Central memory CD4-positive, alpha-beta T cell (primary cell): ENCODE measurements around the gene GAMT.
"Not testable (repeated sequence)": the region's sequence is repeated elsewhere in the genome, so short reads cannot be mapped to it uniquely, and the experiment has no call there.

Experiments
- DNase-seq: peaks from one replicate; pipeline ENCODE4 v3.0.0; 2022

The GAMT gene

GRCh38 chr19:1433119-1434039, 32.0 kb upstream of the GAMT start:
- DNase-seq = no peak

- DNase-seq = no peak
Observed at GRCh38 chr19:1432507-1432887, 31.2 kb upstream of the GAMT start.

DNA sequence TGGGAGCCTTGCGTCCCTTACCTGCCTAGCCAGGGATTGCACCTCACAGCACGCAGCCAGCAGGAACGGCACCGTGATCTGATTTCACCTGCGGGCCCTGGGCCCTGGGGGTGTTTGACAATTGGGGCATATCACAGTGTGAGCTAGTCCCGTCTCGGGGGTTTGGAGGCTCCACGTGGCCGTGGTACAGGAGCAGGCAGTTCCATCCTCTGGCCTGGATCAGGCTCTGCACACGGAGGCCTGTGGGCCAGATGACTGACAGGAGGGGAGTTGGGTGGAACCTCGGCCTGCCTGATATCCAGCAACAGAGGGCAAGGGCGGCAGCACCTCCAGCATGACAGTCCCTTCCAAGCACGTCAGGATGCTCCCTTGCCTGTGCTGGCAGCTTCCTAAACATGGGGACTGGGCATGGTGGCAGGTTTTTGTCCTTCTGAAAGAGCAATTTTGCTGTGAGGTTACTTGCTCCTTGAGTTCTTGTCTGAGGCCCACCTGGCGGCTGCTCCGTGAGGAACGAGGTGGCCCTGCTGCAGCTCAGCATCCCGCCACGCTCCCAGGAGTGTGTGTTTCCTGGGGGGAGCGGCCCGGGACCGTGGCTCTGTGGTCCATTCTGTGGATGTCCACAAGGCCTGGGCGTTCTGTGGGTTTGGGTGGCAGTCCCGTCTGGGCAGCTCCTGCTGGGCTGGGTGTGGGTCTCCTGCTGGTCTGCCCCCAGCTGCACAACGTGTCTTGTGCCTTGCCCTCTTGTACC, 30.6 kb upstream of the GAMT start:
- no peak for DNase-seq

- DNase-seq = no peak
Observed at GRCh38 chr19:1430246-1430645, 28.9 kb upstream of the GAMT start.

GRCh38 chr19:1429750-1430149, 28.4 kb upstream of the GAMT start:
- DNase-seq = no peak

DNA sequence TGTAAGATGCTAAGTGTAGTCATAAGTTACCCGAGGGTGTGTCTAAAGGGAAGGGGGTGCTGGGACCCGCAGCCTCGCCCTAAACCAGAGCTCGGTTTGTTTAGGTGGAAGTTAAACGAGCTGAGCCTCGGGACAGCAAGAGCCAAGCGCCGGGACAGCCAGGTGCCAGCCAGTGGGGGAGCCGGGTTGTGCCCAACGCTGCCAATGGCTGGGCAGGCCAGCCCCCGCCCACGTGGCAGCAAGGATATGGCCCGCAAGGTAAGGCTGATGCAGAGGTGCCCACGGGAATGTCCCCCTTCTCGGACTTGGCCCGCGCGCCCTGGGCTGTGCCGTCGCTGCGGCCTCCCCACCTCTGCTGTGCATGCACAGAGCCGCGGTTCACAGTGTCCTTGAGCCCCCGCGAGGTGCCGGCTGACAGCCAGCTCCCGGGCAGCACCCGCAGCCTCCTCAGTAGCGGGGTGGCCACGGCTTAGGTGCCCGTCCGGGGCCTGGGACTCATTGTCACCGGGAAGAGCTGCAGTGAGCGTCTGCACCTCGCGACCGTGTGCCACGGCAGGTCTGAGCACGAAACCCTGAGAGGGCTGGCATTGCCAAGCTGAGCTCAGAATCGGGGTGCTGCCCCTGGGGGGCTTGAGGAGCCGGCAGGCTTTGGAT, 27.5 kb upstream of the GAMT start:
- no peak for DNase-seq

DNA sequence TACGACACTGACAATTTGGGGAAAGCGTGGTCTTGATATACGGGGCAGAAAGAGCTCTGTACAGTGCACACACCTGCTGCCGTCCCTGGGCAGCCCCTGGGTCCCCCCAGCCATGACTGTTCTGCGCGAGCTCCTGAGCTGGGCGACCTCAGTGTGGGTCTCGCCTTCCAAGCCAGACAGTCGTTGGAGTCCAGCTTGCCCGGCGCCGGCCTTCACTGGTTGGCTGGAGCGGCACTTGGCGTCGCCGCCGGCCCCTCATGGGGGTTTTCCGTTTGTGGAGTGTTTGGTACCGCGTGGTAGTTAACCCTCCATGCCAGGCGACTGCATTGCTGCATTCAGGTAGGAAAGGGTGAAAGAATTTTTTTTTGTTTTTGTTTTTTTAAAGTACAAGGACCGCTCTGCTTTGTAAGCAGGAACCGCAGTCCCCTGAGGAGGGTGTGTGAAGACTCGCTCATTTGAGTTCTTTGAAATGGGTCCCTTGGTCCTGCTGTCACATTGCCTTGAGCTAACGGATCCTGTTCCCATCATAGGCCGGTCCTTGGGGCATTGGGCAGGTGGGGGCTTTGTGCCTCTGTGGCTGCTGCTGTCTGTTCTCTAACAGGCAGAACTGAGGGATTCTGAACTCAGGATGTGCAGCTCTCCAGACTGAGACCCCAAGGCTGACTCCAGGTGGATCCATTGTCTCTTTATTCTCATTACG, 26.0 kb upstream of the GAMT start:
- no peak for DNase-seq

DNA sequence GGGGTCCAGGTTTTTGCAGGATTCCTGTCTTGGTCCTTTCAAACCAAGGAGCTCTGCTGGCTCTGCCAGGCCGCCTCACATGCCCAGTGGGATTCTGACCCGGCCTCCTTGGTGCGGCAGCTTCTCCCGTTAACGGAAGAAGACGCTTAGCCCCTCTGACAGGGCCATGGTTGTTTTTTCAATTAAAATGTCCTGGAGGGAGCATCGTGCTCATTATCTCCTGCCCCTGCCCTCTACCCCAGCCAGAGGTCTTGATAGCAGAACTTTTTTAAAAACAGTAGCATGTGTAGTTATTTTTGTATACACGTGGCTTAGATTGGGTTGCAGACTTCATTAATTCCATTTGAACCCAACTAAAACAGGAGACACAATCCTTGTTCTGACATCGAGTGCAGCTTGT, 25.4 kb upstream of the GAMT start:
- DNase-seq = no peak

GRCh38 chr19:1425902-1426301, 24.6 kb upstream of the GAMT start:
- no peak for DNase-seq

GRCh38 chr19:1425102-1425837, 23.9 kb upstream of the GAMT start:
- DNase-seq = no peak

- DNase-seq = no peak
Observed at GRCh38 chr19:1424192-1424955, 23.0 kb upstream of the GAMT start.

- no peak for DNase-seq
Observed at GRCh38 chr19:1423436-1424191, 22.3 kb upstream of the GAMT start.

- no peak for DNase-seq
Observed at GRCh38 chr19:1422943-1423342, 21.6 kb upstream of the GAMT start.

GRCh38 chr19:1422360-1422759, 21.0 kb upstream of the GAMT start:
- no peak for DNase-seq

DNA sequence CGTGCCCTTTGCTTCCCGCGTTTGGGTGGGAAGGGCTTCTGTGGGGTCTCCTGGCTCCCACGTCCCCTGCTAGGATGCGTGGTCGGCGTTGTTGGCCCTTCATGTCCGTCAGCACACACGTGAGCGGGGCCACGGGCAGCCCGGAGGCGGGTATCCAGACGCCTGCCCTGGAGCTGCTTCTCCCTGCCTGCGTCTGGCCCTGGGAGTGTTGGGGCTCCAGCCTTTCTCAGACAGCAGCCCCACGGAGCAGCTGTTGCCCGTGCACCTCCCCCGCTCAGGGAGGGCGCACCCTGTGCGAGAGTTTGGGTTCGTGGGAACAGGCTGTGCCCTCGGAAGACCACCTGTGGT, 20.6 kb upstream of the GAMT start:
- no peak for DNase-seq

DNA sequence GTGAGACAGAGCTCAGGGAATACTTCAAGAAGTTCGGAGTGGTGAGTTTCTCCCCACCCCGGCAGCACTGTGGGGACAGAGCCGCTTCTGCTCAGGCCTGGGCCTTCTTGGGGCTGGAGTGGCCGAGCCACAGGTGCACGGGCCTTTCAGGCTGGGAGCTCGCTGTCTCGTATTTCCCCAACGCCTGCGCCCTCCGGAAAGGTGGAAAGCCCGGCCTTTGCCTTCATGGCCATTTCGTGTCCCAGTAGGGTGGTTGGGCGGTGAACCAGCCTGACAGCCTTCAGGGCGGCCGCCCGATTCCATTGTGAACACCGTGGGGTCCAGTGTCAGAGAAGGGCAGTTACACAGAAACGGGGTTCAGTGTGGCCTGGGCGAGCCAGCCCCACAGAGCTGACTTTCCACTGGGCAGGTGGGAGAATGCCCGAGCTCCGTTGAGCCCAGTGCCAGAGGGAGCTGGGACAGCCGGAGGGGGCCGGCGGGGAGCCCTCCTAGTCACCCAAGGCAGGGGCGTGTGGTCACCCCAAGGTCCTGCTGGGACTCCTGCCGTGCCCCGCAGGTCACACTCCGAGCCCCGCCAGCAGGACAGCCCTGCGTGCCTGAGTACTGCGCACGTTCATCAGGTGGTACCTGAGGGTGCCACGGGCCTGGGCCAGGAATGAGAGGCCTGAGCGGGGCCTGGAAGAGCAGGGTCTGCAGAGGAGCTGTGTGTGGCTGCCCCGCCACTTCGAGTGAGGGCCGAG, 20.0 kb upstream of the GAMT start:
- DNase-seq = no peak

GRCh38 chr19:1420590-1420989, 19.2 kb upstream of the GAMT start:
- DNase-seq = no peak

GRCh38 chr19:1420085-1420484, 18.7 kb upstream of the GAMT start:
- not testable (repeated sequence) for DNase-seq

DNA sequence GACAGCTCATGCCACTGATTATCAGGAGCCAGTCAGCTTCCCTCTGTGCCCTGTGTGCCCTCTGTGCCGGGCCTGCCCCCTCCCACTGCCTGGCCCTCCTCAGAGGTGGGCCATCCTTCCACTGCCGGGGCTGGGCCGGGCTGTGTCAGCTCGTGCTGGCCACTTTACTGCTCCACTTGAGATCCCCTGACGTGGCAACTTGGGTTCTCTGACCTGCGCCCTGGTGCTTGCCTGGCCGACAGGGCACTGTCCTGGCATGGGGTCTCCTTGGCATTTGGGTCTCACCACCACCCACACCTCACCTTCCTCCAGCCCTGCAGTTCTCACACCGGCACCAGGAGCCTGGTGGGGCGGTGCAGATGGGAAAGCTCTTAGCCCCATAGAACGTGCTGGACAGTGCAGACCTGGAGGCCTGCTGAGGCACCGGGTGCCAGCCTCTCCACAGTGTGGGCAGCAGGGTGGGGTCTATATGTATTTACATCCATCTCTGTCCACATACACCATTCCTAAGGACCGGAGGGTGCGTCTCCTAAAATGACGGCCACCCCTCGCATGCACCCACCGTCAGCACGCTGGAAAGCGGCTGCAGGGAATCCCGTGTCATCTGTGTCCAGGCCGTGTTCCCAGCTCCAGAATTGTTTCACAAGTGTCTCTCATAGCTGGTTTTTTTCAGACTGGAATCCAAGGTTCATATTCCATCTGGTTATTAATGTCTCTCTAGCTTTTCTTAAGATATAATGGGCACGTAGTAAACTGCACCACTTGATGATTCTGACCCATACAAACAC, 17.8 kb upstream of the GAMT start:
- no peak for DNase-seq

DNA sequence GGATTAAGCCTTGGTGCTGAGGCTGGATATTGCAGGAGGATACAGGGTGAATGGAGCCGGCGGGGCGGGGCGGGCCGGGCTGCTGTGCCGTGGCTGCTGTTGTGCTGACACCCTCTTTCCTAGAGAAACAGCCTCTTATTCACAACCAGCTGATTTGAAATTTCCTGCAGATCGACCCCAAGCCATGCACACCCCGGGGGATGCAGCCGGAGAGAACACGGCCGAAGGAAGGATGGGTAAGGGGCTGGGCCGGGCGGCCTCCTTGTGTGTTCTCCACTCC, 17.1 kb upstream of the GAMT start:
- no peak for DNase-seq
